Common myeloid progenitor, CD34-positive (primary cell): ENCODE measurements around the gene PROZ.

Experiments
- CTCF ChIA-PET: fragments of 350-600 bp; sonication (Branson Sonifier 250); formaldehyde crosslinking; loops from one replicate; lab custom pipeline; 2021; ENCODE audit warnings: antibody characterized with exemption; lab: Charles Lee
- POLR2A ChIA-PET: fragments of 350-600 bp; sonication (Branson Sonifier 250); formaldehyde crosslinking; loops from one replicate; lab custom pipeline; 2021; ENCODE audit warnings: antibody characterized with exemption; lab: Charles Lee
- DNase-seq, 3 donors: peaks; one replicate each; pipeline versions ENCODE4 v3.0.0 to v3.0.0-alpha.2; 2013
- H3K27ac ChIP-seq, 2 experiments: 1 replicate in 1 of 2; 2 replicates in 1 of 2; pipeline ENCODE4 v1.7.0; 2013; ENCODE audit warnings: inconsistent platforms in 2 of 2, low read length in 2 of 2, mild to moderate bottlenecking in 2 of 2, low read depth in 1 of 2, moderate library complexity in 1 of 2; ENCODE audit not compliant: severe bottlenecking in 2 of 2, insufficient read depth in 1 of 2, poor library complexity in 1 of 2
- H3K27me3 ChIP-seq, 5 experiments: replicated peaks in 2 of 5; 1 replicate in 3 of 5; 2 replicates in 2 of 5; pipeline versions ENCODE4 v1.6.1 to v1.7.0; 2013; ENCODE audit warnings: low read length in 4 of 5, mild to moderate bottlenecking in 2 of 5, moderate library complexity in 2 of 5, inconsistent platforms in 1 of 5; ENCODE audit not compliant: insufficient read depth in 5 of 5, control insufficient read depth in 4 of 5
- H3K36me3 ChIP-seq, 4 experiments: 1 replicate in 2 of 4; 2 replicates in 2 of 4; pipeline versions ENCODE4 v1.6.1 to v1.7.0; 2013; ENCODE audit warnings: low read length in 3 of 4, control low read depth in 1 of 4, mild to moderate bottlenecking in 1 of 4; ENCODE audit not compliant: control insufficient read depth in 4 of 4, insufficient read depth in 4 of 4
- H3K4me1 ChIP-seq, 4 experiments: 1 replicate in 3 of 4; 2 replicates in 1 of 4; pipeline versions ENCODE4 v1.6.1 to v1.7.1; 2013; ENCODE audit warnings: low read length in 3 of 4, mild to moderate bottlenecking in 3 of 4, control low read depth in 1 of 4, inconsistent platforms in 1 of 4, moderate library complexity in 1 of 4; ENCODE audit not compliant: control insufficient read depth in 4 of 4, insufficient read depth in 4 of 4; ENCODE audit errors: control extremely low read depth in 1 of 4
- H3K4me3 ChIP-seq, 7 experiments: 1 replicate in 4 of 7; 2 replicates in 3 of 7; pipeline versions ENCODE4 v1.5.1 to v1.7.0; 2013; ENCODE audit warnings: mild to moderate bottlenecking in 7 of 7, low read length in 6 of 7, moderate library complexity in 6 of 7, inconsistent platforms in 2 of 7, low read depth in 2 of 7, control low read depth in 1 of 7; ENCODE audit not compliant: insufficient read depth in 4 of 7, control insufficient read depth in 1 of 7; ENCODE audit errors: extremely low read depth in 1 of 7
- H3K9me3 ChIP-seq, 5 experiments: 1 replicate in 4 of 5; 2 replicates in 1 of 5; pipeline versions ENCODE4 v1.6.1 to v1.7.1; 2013; ENCODE audit warnings: low read length in 4 of 5, mild to moderate bottlenecking in 2 of 5, inconsistent platforms in 1 of 5, low read depth in 1 of 5, moderate library complexity in 1 of 5; ENCODE audit not compliant: control insufficient read depth in 4 of 5, insufficient read depth in 2 of 5; ENCODE audit errors: control extremely low read depth in 1 of 5
- WGBS: methylation state at CpG from one replicate; pipeline ENCODE4 v1.1.5; 2013; ENCODE audit not compliant: insufficient coverage; 5-methylcytosine and 5-hydroxymethylcytosine counted together

PROZ gene

GRCh38 chr13:113207890-113208420, 49.5 kb downstream of the PROZ start:
- Histone ChIP-seq H3K4me3 (peak overlapping the region; percentile 49 to 94 (median 88)), H3K9me3 (peaks cover 0 to 2% (median 0%) of the 10 kb centered on the region in 5 experiments), H3K36me3 (peaks cover 3 to 33% (median 9%) of the 10 kb centered on the region in 4 experiments), H3K27me3 (no peaks in the 10 kb centered on the region), H3K27ac (peak overlapping the region; percentile 79 to 94), H3K4me1 (peaks cover 13 to 41% (median 31%) of the 10 kb centered on the region in 4 experiments)
- peak; percentile 13 to 68 (median 52) for DNase-seq
- CTCF ChIA-PET, result interaction anchor here (0.9 to 2.1 kb wide), 2 partner anchors 11 to 24 kb away, joined by 3 to 4 read pairs; no protein-coding TSS in a partner anchor
- POLR2A ChIA-PET, result interaction anchor here (0.6 kb wide), 1 partner anchor 20 kb away, joined by 3 read pairs; no protein-coding TSS in a partner anchor
- under 1% methylated on average over 41 of the region's 44 CpGs for WGBS

GRCh38 chr13:113208421-113209335, 50.2 kb downstream of the PROZ start, which contains the start of gene PCID2:
Gene PCID2, minus strand, starts transcription at chr13:113208669. Its CDS starts 35 bp downstream, at chr13:113208634.
- H3K9me3 ChIP-seq, result peaks cover 0 to 2% (median 0%) of the 10 kb centered on the region in 5 experiments
- peak; percentile 91 to 95 (median 94) for DNase-seq
- no peaks in the 10 kb centered on the region for H3K27me3 ChIP-seq
- peaks cover 13 to 43% (median 31%) of the 10 kb centered on the region in 4 experiments for H3K4me1 ChIP-seq
- CTCF ChIA-PET, result interaction anchor here (0.6 to 1.6 kb wide), 5 partner anchors 10 to 67 kb away, joined by 3 to 5 read pairs (median 3); no protein-coding TSS in a partner anchor
- H3K4me3 ChIP-seq, result peak within 1 kb of the TSS; percentile 49 to 94 (median 88)
- peaks cover 3 to 31% (median 10%) of the 10 kb centered on the region in 4 experiments for H3K36me3 ChIP-seq
- POLR2A ChIA-PET, result interaction anchor here (0.6 to 1.4 kb wide), 3 partner anchors 10 to 32 kb away, joined by 3 read pairs; no protein-coding TSS in a partner anchor
- H3K27ac ChIP-seq, result peak within 1 kb of the TSS; percentile 79 to 94
- WGBS, result under 1% methylated on average over 92 of the region's 103 CpGs

GRCh38 chr13:113209336-113209758, 50.9 kb downstream of the PROZ start, which contains the start of gene CUL4A:
Gene CUL4A, plus strand, starts transcription at chr13:113209613. Its CDS starts 15 bp downstream, at chr13:113209628.
- Histone ChIP-seq H3K4me3 (peak within 1 kb of the TSS; percentile 49 to 94 (median 88)), H3K36me3 (peaks cover 3 to 34% (median 8%) of the 10 kb centered on the region in 4 experiments), H3K27me3 (no peaks in the 10 kb centered on the region), H3K4me1 (peaks cover 13 to 43% (median 31%) of the 10 kb centered on the region in 4 experiments), H3K27ac (peak within 1 kb of the TSS; percentile 79 to 94), H3K9me3 (peaks cover 0 to 2% (median 0%) of the 10 kb centered on the region in 5 experiments)
- ChIA-PET POLR2A (interaction anchor here (0.5 to 1.4 kb wide), 3 partner anchors 9 to 32 kb away, joined by 3 read pairs; no protein-coding TSS in a partner anchor), CTCF (interaction anchor here (1.0 to 1.6 kb wide), 4 partner anchors 11 to 39 kb away, joined by 3 to 5 read pairs (median 4); no protein-coding TSS in a partner anchor)
- under 1% methylated on average over 50 of the region's 66 CpGs for WGBS
- DNase-seq, result peak; percentile 42 to 74 (median 55)

DNA sequence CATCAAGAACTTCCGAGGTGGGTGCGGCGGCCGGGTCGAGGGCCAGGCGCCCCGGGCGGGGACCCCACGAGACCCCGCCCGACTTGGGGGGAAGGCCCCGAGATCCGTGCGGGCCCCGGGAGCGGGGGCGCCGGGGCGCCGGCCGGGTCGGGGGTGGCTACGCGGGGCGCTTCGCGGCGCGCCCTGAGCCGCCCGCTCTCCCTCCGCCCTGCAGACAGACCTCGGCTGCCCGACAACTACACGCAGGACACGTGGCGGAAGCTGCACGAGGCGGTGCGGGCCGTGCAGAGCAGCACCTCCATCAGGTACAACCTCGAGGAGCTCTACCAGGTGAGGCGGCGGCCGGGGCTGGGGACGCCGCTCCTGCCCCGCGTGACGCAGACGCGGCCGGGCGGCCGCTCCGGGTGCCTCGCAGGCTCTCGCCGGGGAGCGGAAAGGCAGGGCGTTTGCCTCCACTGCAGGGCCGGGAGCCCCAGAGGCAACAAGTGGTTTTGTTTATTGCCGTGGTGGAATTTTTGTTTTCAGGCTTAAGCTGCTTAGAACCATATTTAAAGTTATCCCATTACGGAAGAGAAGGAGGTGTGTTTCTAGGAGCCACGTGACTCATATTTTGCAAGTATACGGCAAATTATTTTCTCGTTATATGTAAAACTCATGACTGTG, 51.4 kb downstream of the PROZ start:
- under 1% methylated on average over 53 of the region's 67 CpGs for WGBS
- Histone ChIP-seq H3K4me3 (peak overlapping the region; percentile 49 to 94 (median 84)), H3K27me3 (no peaks in the 10 kb centered on the region), H3K9me3 (peaks cover 0 to 2% (median 0%) of the 10 kb centered on the region in 5 experiments), H3K36me3 (peaks cover 2 to 29% (median 6%) of the 10 kb centered on the region in 4 experiments), H3K27ac (peak overlapping the region; percentile 60 to 87), H3K4me1 (peaks cover 13 to 43% (median 31%) of the 10 kb centered on the region in 4 experiments)
- DNase-seq, result peak; percentile 79 to 89 (median 84)
- CTCF ChIA-PET, result interaction anchor here (1.0 to 1.6 kb wide), 4 partner anchors 11 to 40 kb away, joined by 3 to 5 read pairs (median 4); no protein-coding TSS in a partner anchor
- POLR2A ChIA-PET, result interaction anchor here (0.5 to 1.4 kb wide), 2 partner anchors 9 kb away, joined by 3 read pairs; no protein-coding TSS in a partner anchor

DNA sequence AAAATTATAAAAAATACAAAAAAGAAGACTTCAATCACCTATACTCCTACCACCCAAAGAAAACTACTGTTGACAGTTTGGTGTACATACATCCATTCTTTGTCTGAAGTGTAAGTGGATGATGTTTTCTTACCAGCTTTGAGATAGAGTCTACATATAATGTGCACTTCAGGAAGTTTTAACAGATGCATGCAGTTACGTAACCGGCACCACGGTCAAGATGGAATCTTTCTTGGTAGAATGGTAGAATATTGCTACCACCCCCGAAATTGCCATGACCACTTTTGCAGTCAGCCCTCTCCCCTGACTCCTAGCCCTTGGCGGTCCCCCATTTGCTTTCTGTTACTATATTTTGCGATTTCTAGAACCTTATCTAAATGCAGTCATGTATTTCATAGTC, 52.4 kb downstream of the PROZ start:
- H3K27ac ChIP-seq, result peak overlapping the region in 1 of 2 experiments; percentile 87
- ChIA-PET POLR2A (no interaction called here), CTCF (no interaction called here)
- WGBS, result 95% methylated on average over 3 of the region's 6 CpGs
- H3K9me3 ChIP-seq, result peaks cover 0 to 2% (median 0%) of the 10 kb centered on the region in 5 experiments
- H3K4me1 ChIP-seq, result peaks cover 13 to 36% (median 31%) of the 10 kb centered on the region in 4 experiments
- no peak for DNase-seq
- no peaks in the 10 kb centered on the region for H3K27me3 ChIP-seq
- peaks cover 3 to 25% (median 6%) of the 10 kb centered on the region in 4 experiments for H3K36me3 ChIP-seq
- peak overlapping the region in 3 of 7 experiments; percentile 84 to 94 (median 93) for H3K4me3 ChIP-seq

- CTCF ChIA-PET, result interaction anchor here (0.8 kb wide), 1 partner anchor 29 kb away, joined by 3 read pairs; no protein-coding TSS in a partner anchor
- peak; percentile 43 to 66 (median 65) for DNase-seq
- no CpG with 5 or more reads among the region's 10 CpGs for WGBS
Measured at GRCh38 chr13:113211774-113212173, 53.3 kb downstream of the PROZ start.

More at GRCh38 chr13:113211774-113212173, 53.3 kb downstream of the PROZ start:
- H3K36me3 ChIP-seq, result peaks cover 3 to 19% (median 6%) of the 10 kb centered on the region in 4 experiments
- peaks cover 0 to 2% (median 0%) of the 10 kb centered on the region in 5 experiments for H3K9me3 ChIP-seq
- no peak overlapping the region for H3K27ac ChIP-seq
- H3K27me3 ChIP-seq, result no peaks in the 10 kb centered on the region
- H3K4me1 ChIP-seq, result peaks cover 13 to 28% (median 27%) of the 10 kb centered on the region in 4 experiments
- POLR2A ChIA-PET, result no interaction called here
- no peak overlapping the region for H3K4me3 ChIP-seq
